HCT116 (cell line): ENCODE data around the gene ARMC3.

ENCODE experiments used
- CBX3 ChIP-seq: IDR thresholded peaks from 2 replicates; pipeline ENCODE4 v1.6.1; 2012; ENCODE audit warnings: low read depth
- CEBPB ChIP-seq: IDR thresholded peaks from 2 replicates; pipeline ENCODE4 v1.6.1; 2012; ENCODE audit warnings: low read depth
- EZH2 ChIP-seq: fragments of 200-600 bp; sonication (generic); IDR thresholded peaks from 2 replicates; pipeline ENCODE4 v1.6.1; 2017; ENCODE audit warnings: antibody characterized with exemption, mixed run types
- JUND ChIP-seq: IDR thresholded peaks from 2 replicates; pipeline ENCODE4 v1.6.1; 2012
- POLR2AphosphoS5 ChIP-seq: IDR thresholded peaks from 2 replicates; pipeline ENCODE4 v1.6.1; 2011; ENCODE audit warnings: mild to moderate bottlenecking, low read depth, low read length, moderate library complexity
- RAD21 ChIP-seq: IDR thresholded peaks from 2 replicates; pipeline ENCODE4 v1.6.1; 2012; ENCODE audit warnings: low read depth, mild to moderate bottlenecking
- YY1 ChIP-seq: IDR thresholded peaks from 2 replicates; pipeline ENCODE4 v1.6.1; 2011; ENCODE audit warnings: low read length, low read depth, moderate library complexity, mild to moderate bottlenecking; ENCODE audit not compliant: insufficient replicate concordance; ENCODE audit errors: extremely low read depth
- ZNF274 ChIP-seq: fragments of 200-500 bp; sonication (Bioruptor generic); IDR thresholded peaks from 2 replicates; pipeline ENCODE4 v1.6.1; 2014; ENCODE audit warnings: mild to moderate bottlenecking, low read depth, low read length, inconsistent platforms
- TF ChIP-seq, protein P1 (sequence below), 3 experiments: fragments of 200-600 bp in 1 of 3; sonication (generic) in 1 of 3; IDR thresholded peaks in 2 of 3; conservative IDR thresholded peaks in 1 of 3; 2 replicates each; pipeline ENCODE4 v1.5.1; 2012 to 2017; ENCODE audit warnings: low read depth in 2 of 3, low read length in 2 of 3, antibody characterized with exemption in 1 of 3, borderline replicate concordance in 1 of 3, control low read depth in 1 of 3, mild to moderate bottlenecking in 1 of 3, mixed read lengths in 1 of 3, mixed run types in 1 of 3, moderate library complexity in 1 of 3; ENCODE audit not compliant: insufficient read depth in 1 of 3
- TF ChIP-seq, protein P2 (sequence below): IDR thresholded peaks from 2 replicates; pipeline ENCODE4 v1.6.1; 2012; ENCODE audit warnings: low read depth

DNA sequence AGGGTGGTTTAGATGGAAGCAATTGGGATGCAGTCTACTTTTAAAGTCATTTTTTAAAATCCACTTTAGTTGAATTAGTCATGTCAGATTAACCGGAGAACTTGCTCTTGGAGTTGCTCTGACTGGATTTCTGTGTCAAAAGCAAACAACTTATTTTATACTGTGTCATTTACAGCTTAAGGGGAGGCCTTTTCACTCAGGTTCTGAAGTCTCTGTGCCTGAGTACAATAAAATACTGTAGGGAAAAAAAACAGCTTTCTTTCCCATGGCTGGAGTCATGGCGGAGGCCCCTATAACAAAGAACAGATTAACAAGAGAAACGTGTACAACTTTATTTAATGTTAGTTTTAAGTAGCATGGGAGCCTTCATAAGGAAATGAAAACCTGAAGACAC, 128.3 kb downstream of the ARMC3 start:
- TF ChIP-seq, protein P1, sequence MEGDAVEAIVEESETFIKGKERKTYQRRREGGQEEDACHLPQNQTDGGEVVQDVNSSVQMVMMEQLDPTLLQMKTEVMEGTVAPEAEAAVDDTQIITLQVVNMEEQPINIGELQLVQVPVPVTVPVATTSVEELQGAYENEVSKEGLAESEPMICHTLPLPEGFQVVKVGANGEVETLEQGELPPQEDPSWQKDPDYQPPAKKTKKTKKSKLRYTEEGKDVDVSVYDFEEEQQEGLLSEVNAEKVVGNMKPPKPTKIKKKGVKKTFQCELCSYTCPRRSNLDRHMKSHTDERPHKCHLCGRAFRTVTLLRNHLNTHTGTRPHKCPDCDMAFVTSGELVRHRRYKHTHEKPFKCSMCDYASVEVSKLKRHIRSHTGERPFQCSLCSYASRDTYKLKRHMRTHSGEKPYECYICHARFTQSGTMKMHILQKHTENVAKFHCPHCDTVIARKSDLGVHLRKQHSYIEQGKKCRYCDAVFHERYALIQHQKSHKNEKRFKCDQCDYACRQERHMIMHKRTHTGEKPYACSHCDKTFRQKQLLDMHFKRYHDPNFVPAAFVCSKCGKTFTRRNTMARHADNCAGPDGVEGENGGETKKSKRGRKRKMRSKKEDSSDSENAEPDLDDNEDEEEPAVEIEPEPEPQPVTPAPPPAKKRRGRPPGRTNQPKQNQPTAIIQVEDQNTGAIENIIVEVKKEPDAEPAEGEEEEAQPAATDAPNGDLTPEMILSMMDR (IDR thresholded peaks at IDR 0.05 in 2 of 3, conservative IDR thresholded peaks at IDR 0.05 in 1 of 3; ENCODE audit: borderline replicate concordance in 1 of 3, insufficient read depth in 1 of 3, low read depth in 2 of 3, low read length in 2 of 3): no peak
- TF ChIP-seq CBX3 (no peak), POLR2AphosphoS5 (no peak), EZH2 (no peak), YY1 (no peak), RAD21 (no peak), ZNF274 (no peak), CEBPB (no peak), JUND (no peak)
- TF ChIP-seq, protein P2, sequence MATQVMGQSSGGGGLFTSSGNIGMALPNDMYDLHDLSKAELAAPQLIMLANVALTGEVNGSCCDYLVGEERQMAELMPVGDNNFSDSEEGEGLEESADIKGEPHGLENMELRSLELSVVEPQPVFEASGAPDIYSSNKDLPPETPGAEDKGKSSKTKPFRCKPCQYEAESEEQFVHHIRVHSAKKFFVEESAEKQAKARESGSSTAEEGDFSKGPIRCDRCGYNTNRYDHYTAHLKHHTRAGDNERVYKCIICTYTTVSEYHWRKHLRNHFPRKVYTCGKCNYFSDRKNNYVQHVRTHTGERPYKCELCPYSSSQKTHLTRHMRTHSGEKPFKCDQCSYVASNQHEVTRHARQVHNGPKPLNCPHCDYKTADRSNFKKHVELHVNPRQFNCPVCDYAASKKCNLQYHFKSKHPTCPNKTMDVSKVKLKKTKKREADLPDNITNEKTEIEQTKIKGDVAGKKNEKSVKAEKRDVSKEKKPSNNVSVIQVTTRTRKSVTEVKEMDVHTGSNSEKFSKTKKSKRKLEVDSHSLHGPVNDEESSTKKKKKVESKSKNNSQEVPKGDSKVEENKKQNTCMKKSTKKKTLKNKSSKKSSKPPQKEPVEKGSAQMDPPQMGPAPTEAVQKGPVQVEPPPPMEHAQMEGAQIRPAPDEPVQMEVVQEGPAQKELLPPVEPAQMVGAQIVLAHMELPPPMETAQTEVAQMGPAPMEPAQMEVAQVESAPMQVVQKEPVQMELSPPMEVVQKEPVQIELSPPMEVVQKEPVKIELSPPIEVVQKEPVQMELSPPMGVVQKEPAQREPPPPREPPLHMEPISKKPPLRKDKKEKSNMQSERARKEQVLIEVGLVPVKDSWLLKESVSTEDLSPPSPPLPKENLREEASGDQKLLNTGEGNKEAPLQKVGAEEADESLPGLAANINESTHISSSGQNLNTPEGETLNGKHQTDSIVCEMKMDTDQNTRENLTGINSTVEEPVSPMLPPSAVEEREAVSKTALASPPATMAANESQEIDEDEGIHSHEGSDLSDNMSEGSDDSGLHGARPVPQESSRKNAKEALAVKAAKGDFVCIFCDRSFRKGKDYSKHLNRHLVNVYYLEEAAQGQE: no peak
